Glutamatergic neuron (in vitro differentiated cells): ENCODE results near the gene MLPH. TPM values are rescaled to one million over a fixed set of nuclear protein-coding genes. Genes with fewer than 3 reads are reported as not detected.

Experiments used
- DNase-seq: peaks from one replicate; pipeline ENCODE4 v3.0.0; 2022
- H3K27ac Mint-ChIP-seq: one replicate; pipeline ENCODE4 v1.8.0; 2020; ENCODE audit warnings: mild to moderate bottlenecking, mixed read lengths, inconsistent platforms; ENCODE audit not compliant: unreplicated experiment
- H3K27me3 Mint-ChIP-seq: one replicate; pipeline ENCODE4 v1.8.0; 2020; ENCODE audit warnings: mild to moderate bottlenecking, moderate library complexity, mixed read lengths, inconsistent platforms; ENCODE audit not compliant: unreplicated experiment
- H3K36me3 Mint-ChIP-seq: one replicate; pipeline ENCODE4 v1.8.0; 2020; ENCODE audit warnings: mild to moderate bottlenecking, mixed read lengths, inconsistent platforms; ENCODE audit not compliant: unreplicated experiment
- H3K4me1 Mint-ChIP-seq: one replicate; pipeline ENCODE4 v1.8.0; 2020; ENCODE audit warnings: mild to moderate bottlenecking, low read depth, mixed read lengths, inconsistent platforms; ENCODE audit not compliant: unreplicated experiment
- H3K4me3 Mint-ChIP-seq: one replicate; pipeline ENCODE4 v1.8.0; 2020; ENCODE audit warnings: mild to moderate bottlenecking, mixed read lengths, inconsistent platforms; ENCODE audit not compliant: unreplicated experiment
- H3K9me3 Mint-ChIP-seq: one replicate; pipeline ENCODE4 v1.8.0; 2020; ENCODE audit warnings: mild to moderate bottlenecking, moderate library complexity, mixed read lengths, inconsistent platforms; ENCODE audit not compliant: unreplicated experiment
- CTCF ChIP-seq: fragments of 200-600 bp; sonication (generic); IDR thresholded peaks from one replicate; pipeline ENCODE4 v1.5.0; 2021; ENCODE audit not compliant: partially characterized antibody, unreplicated experiment
- total RNA-seq: library from RNA; stranded (reverse); fragmentation: NEBNext Ultra II Directional; extraction: Animal tissue kit (Norgen Biotek cat#: 25700); gene quantifications from one replicate; pipeline ENCODE4 v1.2.1, GENCODE V29; 2021; ENCODE audit not compliant: unreplicated experiment

The MLPH gene
- total RNA-seq, 1 donor from 2014 or later, result 4.3 TPM

GRCh38 chr2:237451643-237452469 is 35.2 kb upstream of the MLPH start:
- H3K4me3 Mint-ChIP-seq, result no peak overlapping the region

GRCh38 chr2:237452861-237453260 is 34.2 kb upstream of the MLPH start:
- TF ChIP-seq CTCF, result no peak
- Mint-ChIP-seq H3K36me3 (no peaks in the 10 kb centered on the region), H3K4me1 (no peaks in the 10 kb centered on the region), H3K27ac (no peak overlapping the region), H3K4me3 (no peak overlapping the region), H3K27me3 (peaks cover 10% of the 10 kb centered on the region), H3K9me3 (peaks cover 2% of the 10 kb centered on the region)
- no peak for DNase-seq

More at GRCh38 chr2:237451643-237452469, 35.2 kb upstream of the MLPH start:
- DNase-seq, result peak; percentile 41
- Mint-ChIP-seq H3K36me3 (no peaks in the 10 kb centered on the region), H3K9me3 (peaks cover 2% of the 10 kb centered on the region), H3K27ac (no peak overlapping the region), H3K4me1 (no peaks in the 10 kb centered on the region), H3K27me3 (peaks cover 8% of the 10 kb centered on the region)
- no peak for TF ChIP-seq CTCF

GRCh38 chr2:237453671-237454070 is 33.4 kb upstream of the MLPH start:
- H3K36me3 Mint-ChIP-seq, result no peaks in the 10 kb centered on the region
- DNase-seq, result no peak
- no peak overlapping the region for H3K27ac Mint-ChIP-seq
- no peak for TF ChIP-seq CTCF
- no peaks in the 10 kb centered on the region for H3K4me1 Mint-ChIP-seq
- H3K9me3 Mint-ChIP-seq, result peaks cover 3% of the 10 kb centered on the region
- H3K4me3 Mint-ChIP-seq, result no peak overlapping the region
- H3K27me3 Mint-ChIP-seq, result peaks cover 10% of the 10 kb centered on the region

GRCh38 chr2:237455764-237456163 is 31.3 kb upstream of the MLPH start:
- peaks cover 7% of the 10 kb centered on the region for H3K9me3 Mint-ChIP-seq
- no peak overlapping the region for H3K27ac Mint-ChIP-seq
- H3K27me3 Mint-ChIP-seq, result peaks cover 9% of the 10 kb centered on the region
- no peak for TF ChIP-seq CTCF
- no peaks in the 10 kb centered on the region for H3K4me1 Mint-ChIP-seq
- H3K36me3 Mint-ChIP-seq, result no peaks in the 10 kb centered on the region
- DNase-seq, result no peak
- no peak overlapping the region for H3K4me3 Mint-ChIP-seq

GRCh38 chr2:237456200-237456843 is 30.7 kb upstream of the MLPH start:
- no peaks in the 10 kb centered on the region for H3K36me3 Mint-ChIP-seq
- H3K9me3 Mint-ChIP-seq, result peaks cover 7% of the 10 kb centered on the region
- peaks cover 9% of the 10 kb centered on the region for H3K27me3 Mint-ChIP-seq
- no peak overlapping the region for H3K4me3 Mint-ChIP-seq
- no peaks in the 10 kb centered on the region for H3K4me1 Mint-ChIP-seq
- TF ChIP-seq CTCF, result no peak
- peak overlapping the region; percentile 10 for H3K27ac Mint-ChIP-seq
- DNase-seq, result no peak
